ENCODE data around the gene COX15.

COX15 gene

DNA sequence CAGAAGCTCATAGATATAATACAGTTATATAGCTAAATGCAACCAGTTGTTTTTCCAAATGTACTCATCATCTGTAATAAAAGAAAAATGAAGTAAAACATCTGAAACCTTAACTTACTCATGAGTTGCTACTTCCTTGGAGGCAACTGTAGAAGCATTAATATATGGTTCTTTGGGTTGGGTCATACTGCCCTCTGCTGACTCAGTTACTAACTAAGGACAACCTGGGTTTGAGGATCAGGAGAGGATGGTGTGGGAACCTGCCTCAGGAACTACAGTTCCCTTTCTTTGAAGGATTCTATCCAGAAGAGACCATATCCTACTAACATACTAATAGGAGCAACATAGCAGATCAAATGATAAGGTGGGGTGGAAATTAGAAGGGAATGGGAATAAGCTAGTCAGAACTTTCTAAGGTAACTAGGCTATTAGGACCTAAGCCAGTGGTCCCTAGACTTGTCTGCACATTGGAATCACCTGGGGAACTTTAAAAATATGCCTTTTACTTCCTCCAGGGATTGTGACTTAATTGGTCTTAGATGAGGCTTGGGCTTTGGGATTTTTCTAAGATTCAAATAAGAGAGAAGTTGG is 20.7 kb downstream of the COX15 start:
- TF ChIP-seq TAF1 (IDR thresholded peaks at IDR 0.05; ENCODE audit: borderline replicate concordance, insufficient read depth, low read length) (no peak), FOXP2 (optimal IDR thresholded peaks at IDR 0.05; ENCODE audit: borderline replicate concordance, extremely low read depth, extremely low read length, insufficient read depth) (no peak), REST (IDR thresholded peaks at IDR 0.05; ENCODE audit: insufficient read depth in 1 of 2, low read depth in 2 of 2, low read length in 2 of 2) (no peak), SIN3A (IDR thresholded peaks at IDR 0.05; ENCODE audit: borderline replicate concordance, insufficient read depth, low read length) (no peak), POLR2AphosphoS5 (IDR thresholded peaks at IDR 0.05; ENCODE audit: low read depth, low read length) (no peak)

GRCh38 chr10:99709480-99710229 is 22.3 kb downstream of the COX15 start:
- TF ChIP-seq TAF1 (IDR thresholded peaks at IDR 0.05; ENCODE audit: borderline replicate concordance, insufficient read depth, low read length) (no peak), REST (IDR thresholded peaks at IDR 0.05; ENCODE audit: insufficient read depth in 1 of 2, low read depth in 2 of 2, low read length in 2 of 2) (no peak), FOXP2 (optimal IDR thresholded peaks at IDR 0.05; ENCODE audit: borderline replicate concordance, extremely low read depth, extremely low read length, insufficient read depth) (no peak), POLR2AphosphoS5 (IDR thresholded peaks at IDR 0.05; ENCODE audit: low read depth, low read length) (no peak), SIN3A (IDR thresholded peaks at IDR 0.05; ENCODE audit: borderline replicate concordance, insufficient read depth, low read length) (no peak)

DNA sequence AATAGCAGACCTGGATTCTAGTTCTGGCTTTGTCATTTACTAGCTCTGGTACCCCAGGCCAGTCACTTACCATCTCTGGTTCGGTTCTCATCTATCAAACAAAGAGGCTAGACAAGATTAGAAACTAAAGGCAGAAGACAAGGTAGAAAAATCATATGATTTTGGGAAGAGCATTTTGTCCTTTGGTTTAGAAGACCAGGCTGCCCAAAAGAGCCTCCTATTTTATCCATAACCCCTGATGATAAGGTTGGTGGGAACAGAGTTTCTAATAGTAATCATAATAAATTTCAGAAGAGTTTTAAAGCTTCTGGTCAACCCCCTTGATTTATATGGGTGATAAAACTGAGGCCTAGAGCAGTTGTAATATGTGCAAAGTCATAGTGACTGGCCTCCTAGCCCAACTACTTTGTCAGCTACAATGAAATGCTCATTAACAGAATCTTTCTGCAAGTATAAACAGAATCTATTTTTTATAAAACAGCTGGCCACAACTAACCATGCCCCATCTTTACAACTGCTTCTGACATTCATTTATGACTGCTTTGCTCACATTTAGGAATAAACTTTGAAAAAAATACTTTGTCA is 23.4 kb downstream of the COX15 start:
- TF ChIP-seq TAF1 (IDR thresholded peaks at IDR 0.05; ENCODE audit: borderline replicate concordance, insufficient read depth, low read length) (no peak), POLR2AphosphoS5 (IDR thresholded peaks at IDR 0.05; ENCODE audit: low read depth, low read length) (no peak), REST (IDR thresholded peaks at IDR 0.05; ENCODE audit: insufficient read depth in 1 of 2, low read depth in 2 of 2, low read length in 2 of 2) (no peak), FOXP2 (optimal IDR thresholded peaks at IDR 0.05; ENCODE audit: borderline replicate concordance, extremely low read depth, extremely low read length, insufficient read depth) (no peak), SIN3A (IDR thresholded peaks at IDR 0.05; ENCODE audit: borderline replicate concordance, insufficient read depth, low read length) (no peak)

DNA sequence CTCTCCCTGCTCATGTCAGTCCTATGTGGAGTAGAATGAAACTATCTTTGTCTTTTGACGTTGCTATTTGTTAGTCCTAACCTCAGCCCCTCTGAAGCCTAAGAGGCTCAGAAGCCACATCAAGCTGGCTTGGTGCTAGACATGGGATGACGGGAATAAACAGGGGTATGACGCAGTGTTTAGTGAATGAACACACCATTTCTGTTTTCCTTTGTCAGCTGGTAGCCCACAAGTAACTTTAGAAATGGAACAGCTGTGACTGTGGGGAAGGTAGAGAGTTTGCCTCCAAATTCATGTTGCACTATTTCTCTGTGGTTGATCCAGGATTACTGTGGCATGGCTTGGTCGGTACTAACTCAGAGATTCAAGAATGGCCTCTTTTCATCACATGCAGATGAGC is 31.3 kb downstream of the COX15 start:
- no peak for TF ChIP-seq FOXP2 (optimal IDR thresholded peaks at IDR 0.05; ENCODE audit: borderline replicate concordance, extremely low read depth, extremely low read length, insufficient read depth)
- no peak for TF ChIP-seq POLR2AphosphoS5 (IDR thresholded peaks at IDR 0.05; ENCODE audit: low read depth, low read length)
- no peak for TF ChIP-seq REST (IDR thresholded peaks at IDR 0.05; ENCODE audit: insufficient read depth in 1 of 2, low read depth in 2 of 2, low read length in 2 of 2)
- TF ChIP-seq SIN3A (IDR thresholded peaks at IDR 0.05; ENCODE audit: borderline replicate concordance, insufficient read depth, low read length): no peak
- no peak for TF ChIP-seq TAF1 (IDR thresholded peaks at IDR 0.05; ENCODE audit: borderline replicate concordance, insufficient read depth, low read length)

All from PFSK-1 (cell line).